Fibroblast of villous mesenchyme (primary cell): Measurements from ENCODE around the gene USP21. TPM values are rescaled to one million over a fixed set of nuclear protein-coding genes. Genes with fewer than 3 reads are reported as not detected.

Experiments
- DNase-seq: peaks from one replicate; pipeline ENCODE4 v3.0.0-alpha.2; 2010; ENCODE audit warnings: low read depth
- H3K4me3 ChIP-seq: 2 replicates; pipeline ENCODE4 v1.5.1; 2011; ENCODE audit warnings: low read depth, mild to moderate bottlenecking, low read length
- total RNA-seq: library from RNA; depleted of rRNA; stranded (reverse); fragments of >200 nt; gene quantifications from 2 replicates; pipeline ENCODE4 v1.2.3, GENCODE V29; 2012
- TF ChIP-seq, protein P1 (sequence below): IDR thresholded peaks from 2 replicates; pipeline ENCODE4 v1.5.1; 2012; ENCODE audit warnings: low read depth, mild to moderate bottlenecking, low read length; ENCODE audit not compliant: insufficient read depth

Gene USP21
- total RNA-seq, 1 donor: 8.6 TPM

DNA sequence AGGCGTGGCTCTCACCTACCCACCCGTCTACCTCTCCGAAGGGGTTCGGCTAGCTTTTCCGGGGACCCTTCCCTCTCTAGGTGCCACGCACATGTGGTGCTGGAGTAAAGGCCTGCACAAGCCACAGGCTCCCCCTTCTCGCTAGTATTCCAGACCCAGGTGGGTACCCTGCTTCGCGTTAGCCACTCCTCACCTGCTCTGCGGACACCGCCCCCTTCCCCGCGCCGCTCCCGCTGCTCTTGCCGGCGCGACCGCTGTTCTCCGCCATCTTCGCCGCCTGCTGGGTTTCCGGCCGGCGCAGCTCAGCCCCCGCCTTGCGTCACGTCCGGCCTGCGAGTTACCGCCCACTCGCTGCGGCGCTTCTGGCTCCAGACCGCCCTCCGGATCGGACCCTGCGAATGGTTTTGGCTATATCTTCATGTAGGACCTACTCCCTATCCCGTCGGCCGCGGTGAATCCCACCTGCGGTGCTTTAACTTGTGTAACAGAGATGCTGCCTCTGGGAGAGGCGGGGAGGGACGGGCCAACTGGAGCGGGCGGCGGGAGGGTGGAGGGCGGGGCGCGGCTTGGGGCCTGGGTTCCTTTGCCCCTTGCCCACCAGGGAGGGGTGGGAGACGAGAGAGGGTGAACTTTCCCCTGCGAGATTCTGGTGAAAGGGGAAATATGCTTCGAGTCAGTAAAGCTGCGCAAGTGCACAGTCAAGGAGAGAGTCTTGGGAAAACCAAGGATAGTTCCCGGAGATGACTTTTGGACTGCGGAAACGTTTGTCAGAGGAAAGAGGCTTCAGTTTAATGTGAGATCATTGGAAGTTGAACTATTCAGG, 41.3 kb upstream of the USP21 start, which contains the start of the genes NIT1 and PFDN2:
NIT1 (plus strand) TSS at position 347 of the 823 bp plus-strand sequence; CDS start at position 419, 72 bp downstream.
PFDN2 (minus strand) TSS at position 279 of the 823 bp plus-strand sequence; CDS start at position 268, 11 bp downstream.
- TF ChIP-seq, protein P1, sequence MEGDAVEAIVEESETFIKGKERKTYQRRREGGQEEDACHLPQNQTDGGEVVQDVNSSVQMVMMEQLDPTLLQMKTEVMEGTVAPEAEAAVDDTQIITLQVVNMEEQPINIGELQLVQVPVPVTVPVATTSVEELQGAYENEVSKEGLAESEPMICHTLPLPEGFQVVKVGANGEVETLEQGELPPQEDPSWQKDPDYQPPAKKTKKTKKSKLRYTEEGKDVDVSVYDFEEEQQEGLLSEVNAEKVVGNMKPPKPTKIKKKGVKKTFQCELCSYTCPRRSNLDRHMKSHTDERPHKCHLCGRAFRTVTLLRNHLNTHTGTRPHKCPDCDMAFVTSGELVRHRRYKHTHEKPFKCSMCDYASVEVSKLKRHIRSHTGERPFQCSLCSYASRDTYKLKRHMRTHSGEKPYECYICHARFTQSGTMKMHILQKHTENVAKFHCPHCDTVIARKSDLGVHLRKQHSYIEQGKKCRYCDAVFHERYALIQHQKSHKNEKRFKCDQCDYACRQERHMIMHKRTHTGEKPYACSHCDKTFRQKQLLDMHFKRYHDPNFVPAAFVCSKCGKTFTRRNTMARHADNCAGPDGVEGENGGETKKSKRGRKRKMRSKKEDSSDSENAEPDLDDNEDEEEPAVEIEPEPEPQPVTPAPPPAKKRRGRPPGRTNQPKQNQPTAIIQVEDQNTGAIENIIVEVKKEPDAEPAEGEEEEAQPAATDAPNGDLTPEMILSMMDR: no peak
- peak; percentile 87 for DNase-seq
- H3K4me3 ChIP-seq: peak within 1 kb of the TSS; percentile 88

DNA sequence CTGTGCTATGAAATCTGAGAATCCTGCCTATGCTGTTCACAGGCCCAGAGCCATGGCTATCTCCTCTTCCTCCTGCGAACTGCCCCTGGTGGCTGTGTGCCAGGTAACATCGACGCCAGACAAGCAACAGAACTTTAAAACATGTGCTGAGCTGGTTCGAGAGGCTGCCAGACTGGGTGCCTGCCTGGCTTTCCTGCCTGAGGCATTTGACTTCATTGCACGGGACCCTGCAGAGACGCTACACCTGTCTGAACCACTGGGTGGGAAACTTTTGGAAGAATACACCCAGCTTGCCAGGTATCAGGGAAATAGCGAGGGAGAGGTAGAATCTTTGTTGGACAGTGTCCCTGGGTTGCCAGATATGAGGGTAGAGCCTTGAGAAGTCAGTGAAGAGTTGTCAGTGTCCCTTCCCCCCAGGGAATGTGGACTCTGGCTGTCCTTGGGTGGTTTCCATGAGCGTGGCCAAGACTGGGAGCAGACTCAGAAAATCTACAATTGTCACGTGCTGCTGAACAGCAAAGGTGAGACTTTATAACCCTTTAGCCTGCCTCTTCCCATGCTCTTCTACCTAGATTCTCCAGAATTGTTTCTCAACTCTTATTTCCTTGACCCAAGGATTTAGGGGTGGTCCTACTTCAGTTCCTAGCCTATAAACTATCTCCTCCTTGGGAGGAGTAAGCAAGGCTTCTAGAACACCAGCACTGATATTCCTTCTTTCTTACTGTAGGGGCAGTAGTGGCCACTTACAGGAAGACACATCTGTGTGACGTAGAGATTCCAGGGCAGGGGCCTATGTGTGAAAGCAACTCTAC, 40.0 kb upstream of the USP21 start:
- peak; percentile 84 for DNase-seq

DNA sequence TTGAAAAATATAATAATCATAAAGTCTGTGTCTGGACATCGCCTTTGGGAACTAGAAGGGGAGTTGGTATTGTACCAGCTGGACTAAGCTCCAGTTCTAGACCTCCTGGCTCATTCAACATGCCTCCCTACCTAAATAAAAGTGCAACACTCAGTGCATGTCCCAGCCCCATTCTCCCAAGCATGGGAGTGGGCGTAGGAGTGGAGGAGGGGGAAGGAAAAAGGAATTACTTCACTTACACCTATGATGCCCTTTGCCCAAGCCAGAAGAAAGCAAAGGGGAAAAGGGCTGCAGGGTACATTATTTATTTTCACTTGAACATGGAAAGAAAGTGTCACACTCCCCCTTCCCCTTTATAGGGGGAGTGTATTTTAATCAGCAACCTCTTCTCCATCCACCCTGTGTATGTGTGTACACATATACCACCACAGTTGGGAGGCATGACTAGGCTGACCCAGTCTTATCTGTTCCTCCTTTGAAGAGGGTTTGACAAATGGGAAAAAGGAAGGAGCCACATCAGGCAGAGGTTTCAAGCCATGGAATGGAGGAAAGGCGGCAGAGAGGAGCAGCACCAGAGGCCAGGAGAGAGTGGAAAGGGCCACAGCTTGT, 38.2 kb upstream of the USP21 start:
- TF ChIP-seq, protein P1: no peak
- no peak for DNase-seq
- no peak overlapping the region for H3K4me3 ChIP-seq

More for the DNA sequence above, 40.0 kb upstream of the USP21 start:
- H3K4me3 ChIP-seq: peak overlapping the region; percentile 88
- TF ChIP-seq, protein P1: peak; percentile 56

DNA sequence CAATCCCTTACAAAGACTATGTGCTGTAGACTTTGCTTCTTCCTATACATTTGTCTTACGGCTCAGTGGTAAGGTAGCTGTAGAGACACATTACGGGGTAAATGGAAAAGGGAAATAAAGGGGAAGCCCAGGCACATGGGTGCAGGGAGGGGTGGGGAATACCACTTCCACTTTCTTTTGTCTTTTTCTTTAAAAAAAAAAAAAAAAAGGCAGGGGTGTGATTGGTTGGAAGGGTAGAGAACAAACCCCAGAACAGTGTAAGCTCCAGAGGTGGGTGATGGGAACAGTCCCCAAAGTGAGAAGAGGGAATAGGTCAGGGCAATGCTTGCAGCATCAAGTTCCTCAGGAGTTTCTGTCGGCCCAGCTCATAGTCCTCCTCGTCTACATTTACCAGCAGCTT, 37.5 kb upstream of the USP21 start:
- H3K4me3 ChIP-seq: no peak overlapping the region
- no peak for DNase-seq
- TF ChIP-seq, protein P1: no peak

DNA sequence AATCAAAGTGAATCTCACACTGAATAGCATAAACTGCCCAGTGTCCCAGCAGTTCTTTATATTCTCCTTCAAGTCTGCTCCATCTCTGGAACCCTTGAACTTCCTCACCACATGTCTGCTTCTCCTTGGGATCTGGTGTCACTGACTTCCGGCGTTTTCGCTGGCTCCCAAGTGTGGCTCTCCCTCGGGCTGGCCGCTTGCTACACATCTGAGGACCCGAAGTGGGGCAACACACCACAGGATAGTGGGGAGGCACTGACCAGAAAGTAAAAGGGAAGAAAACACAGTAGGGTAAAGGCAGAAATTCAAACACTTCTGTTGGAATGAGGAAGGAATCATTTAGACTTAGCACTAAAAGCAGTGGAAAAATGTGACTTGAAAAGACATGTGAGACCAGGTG, 36.3 kb upstream of the USP21 start:
- DNase-seq: no peak
- TF ChIP-seq, protein P1: no peak
- no peak overlapping the region for H3K4me3 ChIP-seq

DNA sequence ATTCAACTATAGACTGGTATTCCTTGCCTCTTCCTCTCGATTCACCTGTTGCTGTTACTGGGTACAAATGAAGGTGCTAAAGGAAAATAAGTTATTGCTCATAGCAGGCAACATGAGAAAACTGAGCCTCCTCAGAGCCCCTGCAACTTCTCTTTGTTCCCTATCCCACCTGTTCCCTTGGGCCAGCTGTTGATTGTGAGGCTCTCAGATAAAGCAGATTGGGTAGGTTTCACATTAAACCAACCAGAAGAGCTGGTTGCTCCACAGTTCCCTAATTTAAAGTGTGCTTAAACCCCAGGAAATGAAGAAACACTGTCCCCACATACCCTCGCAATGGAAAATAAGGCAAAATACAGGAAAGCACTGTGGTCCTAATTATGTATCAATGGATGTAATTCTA, 31.7 kb upstream of the USP21 start:
- no peak overlapping the region for H3K4me3 ChIP-seq
- DNase-seq: no peak
- TF ChIP-seq, protein P1: no peak
